HCT116 (cell line): ENCODE data around the gene IFNL1. TPM values are rescaled to one million over a fixed set of nuclear protein-coding genes. Genes with fewer than 3 reads are reported as not detected.

Source experiments
- ATAC-seq: fragments of 200-7000 bp; cut with Tn5 transposase; 2 replicates; pipeline ENCODE4 v1.9.1; 2020; ENCODE audit warnings: mild to moderate bottlenecking, moderate library complexity
- BruUV-seq: library from RNA; stranded (reverse); fragments of 400-500 nt; replicated peaks from 2 replicates; lab custom pipeline; 2021; lab: Mats Ljungman, UMichigan
- CTCF ChIA-PET: fragments of 300-600 bp; sonication (Branson Sonifier 250); formaldehyde crosslinking; loops from one replicate; lab custom pipeline; 2021; ENCODE audit warnings: antibody characterized with exemption; lab: Charles Lee
- POLR2A ChIA-PET: fragments of 300-600, 350-600 bp; sonication (Branson Sonifier 250); formaldehyde crosslinking; loops from one replicate; lab custom pipeline; 2021; ENCODE audit warnings: antibody characterized with exemption; lab: Charles Lee
- RAD21 ChIA-PET, 2 experiments: fragments of 300-600 bp; sonication (Branson Sonifier 250); formaldehyde crosslinking; loops; one replicate each; lab custom pipeline; 2023; ENCODE audit warnings: low total read pairs in 2 of 2; ENCODE audit not compliant: uncharacterized antibody in 2 of 2, unreplicated experiment in 2 of 2, low non-redundant PET in 1 of 2; lab: Charles Lee
- DNase-seq: peaks from one replicate; pipeline ENCODE4 v3.0.0-alpha.2; 2010; ENCODE audit warnings: low read depth, low spot score
- H2AFZ ChIP-seq: fragments of 200-600 bp; shearing (Covaris generic), sonication (generic); 2 replicates; pipeline ENCODE4 v1.6.1; 2017; ENCODE audit warnings: low read depth, mixed run types, mixed read lengths, antibody characterized with exemption, low read length; ENCODE audit not compliant: poor library complexity, severe bottlenecking
- H3K27ac ChIP-seq: 2 replicates; pipeline ENCODE4 v1.5.1; 2012; ENCODE audit warnings: low read depth, low read length
- H3K27me3 ChIP-seq: fragments of 200-600 bp; sonication (generic); 2 replicates; pipeline ENCODE4 v1.6.1; 2016; ENCODE audit warnings: mixed run types, low read length, mixed read lengths; ENCODE audit not compliant: insufficient read depth
- H3K36me3 ChIP-seq, 2 experiments: fragments of 200-500 bp in 1 of 2; fragments of 200-600 bp in 1 of 2; sonication (Bioruptor generic) in 1 of 2; sonication (generic) in 1 of 2; 2 replicates each; pipeline versions ENCODE4 v1.5.1 to v1.6.1; 2014 to 2016; ENCODE audit warnings: low read length in 2 of 2, inconsistent platforms in 1 of 2, mixed read lengths in 1 of 2, mixed run types in 1 of 2; ENCODE audit not compliant: insufficient read depth in 2 of 2, control insufficient read depth in 1 of 2
- H3K4me1 ChIP-seq, 2 experiments: fragments of 200-600 bp in 1 of 2; sonication (generic) in 1 of 2; 2 replicates each; pipeline versions ENCODE4 v1.5.1 to v1.6.1; 2012 to 2017; ENCODE audit warnings: low read length in 2 of 2, inconsistent platforms in 1 of 2, mild to moderate bottlenecking in 1 of 2, mixed read lengths in 1 of 2, mixed run types in 1 of 2, moderate library complexity in 1 of 2; ENCODE audit not compliant: insufficient read depth in 2 of 2, control insufficient read depth in 1 of 2
- H3K4me2 ChIP-seq: fragments of 200-600 bp; sonication (generic); 2 replicates; pipeline ENCODE4 v1.6.1; 2017; ENCODE audit warnings: mixed run types, low read length, mixed read lengths
- H3K4me3 ChIP-seq, 2 experiments: fragments of 200-600 bp in 1 of 2; sonication (generic) in 1 of 2; replicated peaks in 1 of 2; 2 replicates each; pipeline ENCODE4 v1.5.1; 2011 to 2016; ENCODE audit warnings: low read length in 2 of 2, control low read depth in 1 of 2, low read depth in 1 of 2, mild to moderate bottlenecking in 1 of 2, mixed read lengths in 1 of 2, mixed run types in 1 of 2
- H3K79me2 ChIP-seq: fragments of 200-600 bp; sonication (generic); 2 replicates; pipeline ENCODE4 v1.6.1; 2017; ENCODE audit warnings: mild to moderate bottlenecking, mixed run types, low read length, moderate library complexity, mixed read lengths; ENCODE audit not compliant: insufficient read depth
- H3K9ac ChIP-seq: fragments of 200-600 bp; sonication (generic); 2 replicates; pipeline ENCODE4 v1.6.1; 2016; ENCODE audit warnings: low read length, mixed read lengths
- H3K9me2 ChIP-seq: fragments of 200-600 bp; sonication (generic), shearing (Covaris generic); 2 replicates; pipeline ENCODE4 v1.6.1; 2017; ENCODE audit warnings: mixed run types, mild to moderate bottlenecking, moderate library complexity; ENCODE audit not compliant: insufficient read depth
- H3K9me3 ChIP-seq, 2 experiments: fragments of 200-500 bp in 1 of 2; fragments of 200-600 bp in 1 of 2; sonication (Bioruptor generic) in 1 of 2; sonication (generic) in 1 of 2; 2 replicates each; pipeline ENCODE4 v1.6.1; 2014 to 2017; ENCODE audit warnings: low read length in 2 of 2, mixed read lengths in 2 of 2, inconsistent platforms in 1 of 2, low read depth in 1 of 2, mild to moderate bottlenecking in 1 of 2, mixed run types in 1 of 2, moderate library complexity in 1 of 2; ENCODE audit not compliant: control insufficient read depth in 1 of 2, insufficient read depth in 1 of 2
- H4K20me1 ChIP-seq: fragments of 200-600 bp; sonication (generic), shearing (Covaris generic); 2 replicates; pipeline ENCODE4 v1.6.1; 2017; ENCODE audit warnings: mixed run types, mild to moderate bottlenecking, moderate library complexity; ENCODE audit not compliant: insufficient read depth
- FOSL1 ChIP-seq: IDR thresholded peaks from 2 replicates; pipeline ENCODE4 v1.6.1; 2012; ENCODE audit warnings: low read depth
- RAD21 ChIP-seq: IDR thresholded peaks from 2 replicates; pipeline ENCODE4 v1.6.1; 2012; ENCODE audit warnings: low read depth, mild to moderate bottlenecking
- intact Hi-C: fragments of 100-400 bp; cut with micrococcal nuclease; formaldehyde crosslinking; loops from 2 replicates; pipeline ENCODE4 v1.10.0; 2022
- total RNA-seq: library from RNA; stranded (reverse); gene quantifications from one replicate; pipeline ENCODE4 v1.2.1, GENCODE V29; 2021; ENCODE audit not compliant: unreplicated experiment
- TF ChIP-seq, protein P1 (sequence below): IDR thresholded peaks from 2 replicates; pipeline ENCODE4 v1.6.1; 2012; ENCODE audit warnings: low read depth
- TF ChIP-seq, protein P2 (sequence below): IDR thresholded peaks from 2 replicates; pipeline ENCODE4 v1.6.1; 2012

Gene IFNL1
- total RNA-seq, 1 experiment from 2014 or later, result not detected

DNA sequence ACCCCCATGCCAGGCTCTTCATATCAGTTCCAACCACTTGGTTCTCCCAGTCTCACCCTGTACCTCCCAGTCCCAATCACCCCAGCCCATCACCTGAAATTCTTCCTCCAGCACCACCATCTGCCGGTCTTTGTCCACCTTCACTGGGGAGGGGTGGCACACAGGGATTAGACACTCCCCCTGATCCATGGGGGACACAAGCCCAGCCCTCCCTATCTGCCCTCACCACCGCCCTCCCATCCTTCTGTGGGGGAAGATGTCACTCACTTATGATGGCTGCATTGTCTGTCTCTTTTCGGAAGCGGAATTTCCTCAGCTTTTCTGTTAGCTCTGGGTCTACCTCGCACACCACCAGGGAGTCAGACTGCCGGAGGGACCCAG, 39.0 kb downstream of the IFNL1 start:
- no peak overlapping the region for H3K4me2 ChIP-seq
- no peak overlapping the region for H3K4me3 ChIP-seq
- no peaks in the 10 kb centered on the region for H3K27me3 ChIP-seq
- no peak overlapping the region for H3K27ac ChIP-seq
- no peak for ATAC-seq
- peaks cover 0 to 9% of the 10 kb centered on the region in 2 experiments; a peak in 1 of 4 replicates for H3K4me1 ChIP-seq
- no peak overlapping the region for H3K9ac ChIP-seq
- no peak for TF ChIP-seq FOSL1
- no peak for TF ChIP-seq RAD21
- TF ChIP-seq, all 23 proteins: peak for 0
- H2AFZ ChIP-seq, result no peak overlapping the region
- no peaks in the 10 kb centered on the region for H4K20me1 ChIP-seq
- CTCF ChIA-PET, result no interaction called here
- RAD21 ChIA-PET, result no interaction called here
- intact Hi-C loops, result no loop called here
- POLR2A ChIA-PET, result no interaction called here
- no peaks in the 10 kb centered on the region for H3K79me2 ChIP-seq
- no peaks in the 10 kb centered on the region for H3K36me3 ChIP-seq
- H3K9me2 ChIP-seq, result no peaks in the 10 kb centered on the region
- no TSS peak for BruUV-seq
- H3K9me3 ChIP-seq, result no peaks in the 10 kb centered on the region
- no peak for DNase-seq

DNA sequence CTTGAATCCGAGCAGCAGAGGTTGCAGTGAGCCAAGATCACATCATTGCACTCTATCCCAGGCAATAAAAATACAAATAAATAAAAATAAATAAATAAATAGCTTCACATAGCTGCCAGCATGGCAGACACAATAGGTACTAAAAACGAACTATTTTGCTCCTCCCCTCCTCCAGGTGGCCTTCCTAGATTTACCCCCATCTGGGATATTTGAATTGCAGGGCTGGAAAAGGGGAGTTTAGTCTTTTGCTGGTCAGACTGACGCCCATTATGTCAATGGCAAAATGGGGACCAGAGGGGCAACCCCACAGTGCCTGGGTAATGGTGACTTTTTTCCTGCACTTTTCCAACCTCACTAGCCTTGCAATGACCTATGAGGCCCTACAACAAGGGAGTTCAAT, 40.3 kb downstream of the IFNL1 start:
- ChIA-PET RAD21 (no interaction called here), POLR2A (no interaction called here), CTCF (interaction anchor here (2.3 kb wide), 1 partner anchor 9 kb away, joined by 6 read pairs; no protein-coding TSS in a partner anchor)
- Histone ChIP-seq H3K4me3 (no peak overlapping the region), H3K79me2 (peaks cover 7% of the 10 kb centered on the region; the same call in 1 of the 2 replicates), H3K27me3 (no peaks in the 10 kb centered on the region), H3K4me1 (peaks cover 3 to 16% of the 10 kb centered on the region in 2 experiments), H3K27ac (no peak overlapping the region), H3K36me3 (no peaks in the 10 kb centered on the region), H4K20me1 (no peaks in the 10 kb centered on the region), H3K9me2 (no peaks in the 10 kb centered on the region), H2AFZ (no peak overlapping the region), H3K9me3 (no peaks in the 10 kb centered on the region), H3K9ac (no peak overlapping the region), H3K4me2 (no peak overlapping the region)
- TF ChIP-seq, protein P1, sequence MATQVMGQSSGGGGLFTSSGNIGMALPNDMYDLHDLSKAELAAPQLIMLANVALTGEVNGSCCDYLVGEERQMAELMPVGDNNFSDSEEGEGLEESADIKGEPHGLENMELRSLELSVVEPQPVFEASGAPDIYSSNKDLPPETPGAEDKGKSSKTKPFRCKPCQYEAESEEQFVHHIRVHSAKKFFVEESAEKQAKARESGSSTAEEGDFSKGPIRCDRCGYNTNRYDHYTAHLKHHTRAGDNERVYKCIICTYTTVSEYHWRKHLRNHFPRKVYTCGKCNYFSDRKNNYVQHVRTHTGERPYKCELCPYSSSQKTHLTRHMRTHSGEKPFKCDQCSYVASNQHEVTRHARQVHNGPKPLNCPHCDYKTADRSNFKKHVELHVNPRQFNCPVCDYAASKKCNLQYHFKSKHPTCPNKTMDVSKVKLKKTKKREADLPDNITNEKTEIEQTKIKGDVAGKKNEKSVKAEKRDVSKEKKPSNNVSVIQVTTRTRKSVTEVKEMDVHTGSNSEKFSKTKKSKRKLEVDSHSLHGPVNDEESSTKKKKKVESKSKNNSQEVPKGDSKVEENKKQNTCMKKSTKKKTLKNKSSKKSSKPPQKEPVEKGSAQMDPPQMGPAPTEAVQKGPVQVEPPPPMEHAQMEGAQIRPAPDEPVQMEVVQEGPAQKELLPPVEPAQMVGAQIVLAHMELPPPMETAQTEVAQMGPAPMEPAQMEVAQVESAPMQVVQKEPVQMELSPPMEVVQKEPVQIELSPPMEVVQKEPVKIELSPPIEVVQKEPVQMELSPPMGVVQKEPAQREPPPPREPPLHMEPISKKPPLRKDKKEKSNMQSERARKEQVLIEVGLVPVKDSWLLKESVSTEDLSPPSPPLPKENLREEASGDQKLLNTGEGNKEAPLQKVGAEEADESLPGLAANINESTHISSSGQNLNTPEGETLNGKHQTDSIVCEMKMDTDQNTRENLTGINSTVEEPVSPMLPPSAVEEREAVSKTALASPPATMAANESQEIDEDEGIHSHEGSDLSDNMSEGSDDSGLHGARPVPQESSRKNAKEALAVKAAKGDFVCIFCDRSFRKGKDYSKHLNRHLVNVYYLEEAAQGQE, result no peak
- TF ChIP-seq, protein P2, sequence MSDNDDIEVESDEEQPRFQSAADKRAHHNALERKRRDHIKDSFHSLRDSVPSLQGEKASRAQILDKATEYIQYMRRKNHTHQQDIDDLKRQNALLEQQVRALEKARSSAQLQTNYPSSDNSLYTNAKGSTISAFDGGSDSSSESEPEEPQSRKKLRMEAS, result no peak
- DNase-seq (no peak), ATAC-seq (no peak)
- BruUV-seq, result no TSS peak
- intact Hi-C loops, result no loop called here
